ENCODE data around the gene ERMAP. TPM values are rescaled to one million over a fixed set of nuclear protein-coding genes. Genes with fewer than 3 reads are reported as not detected.

The ERMAP gene
- polyA plus RNA-seq, 4 donors, result 3.8 to 24.7 (median 6.8) TPM

DNA sequence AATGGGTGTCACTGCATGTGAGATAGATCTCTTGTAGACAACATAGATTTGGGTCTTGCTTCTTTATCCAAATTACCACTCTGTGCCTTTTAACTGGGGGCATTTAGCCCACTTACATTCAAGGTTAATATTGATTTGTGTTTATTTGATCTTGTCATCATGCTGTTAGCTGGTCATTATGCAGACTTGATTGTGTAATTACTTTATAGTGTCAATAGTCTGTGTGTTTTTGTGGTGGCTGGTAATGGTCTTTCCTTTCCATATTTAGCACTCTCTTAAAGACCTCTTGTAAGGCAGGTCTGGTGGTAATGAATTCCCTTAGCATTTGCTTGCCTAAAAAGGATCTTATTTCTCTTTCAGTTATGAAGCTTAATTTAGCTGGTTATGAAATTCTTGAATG lies 59.1 kb downstream of the ERMAP start:
- Histone ChIP-seq H3K4me1 (ENCODE audit: control insufficient read depth in 3 of 3, insufficient read depth in 2 of 3, low read depth in 1 of 3, low read length in 2 of 3) (no peaks in the 10 kb centered on the region), H3K9me3 (ENCODE audit: control insufficient read depth in 2 of 2, insufficient read depth in 1 of 2, low read depth in 1 of 2, low read length in 1 of 2) (peaks cover 0 to 12% of the 10 kb centered on the region in 2 donors), H3K27ac (ENCODE audit: low read depth in 1 of 3, low read length in 2 of 3) (no peak overlapping the region), H3K4me3 (ENCODE audit: low read depth in 1 of 3, low read length in 3 of 3) (no peak overlapping the region), H3K36me3 (ENCODE audit: control insufficient read depth in 3 of 3, insufficient read depth in 2 of 3, low read depth in 1 of 3, low read length in 3 of 3) (no peaks in the 10 kb centered on the region), H3K27me3 (ENCODE audit: control insufficient read depth in 3 of 3, insufficient read depth in 3 of 3, low read length in 3 of 3) (peaks cover 0 to 10% (median 8%) of the 10 kb centered on the region in 3 donors)
- DNase-seq (no peak), FAIRE-seq (no peak)

DNA sequence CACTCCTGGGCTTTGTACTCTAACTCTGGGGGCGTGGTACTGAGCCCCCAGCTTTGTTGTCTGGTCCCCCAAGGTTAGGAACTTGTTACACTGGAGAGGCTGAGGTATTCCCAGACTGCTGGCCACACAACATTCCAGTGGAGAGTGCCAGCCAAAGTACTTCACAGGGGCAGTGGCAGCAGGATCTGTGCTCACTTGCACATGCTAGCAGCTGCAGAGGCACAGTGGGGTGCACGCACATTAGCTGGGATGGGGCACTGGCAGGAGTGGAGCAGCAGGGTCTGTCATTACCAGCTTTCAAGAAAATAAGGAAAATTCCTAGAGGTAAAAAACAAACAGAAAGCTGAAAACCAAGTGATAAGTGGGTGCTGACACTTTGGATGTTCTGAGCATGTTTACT lies 60.5 kb downstream of the ERMAP start:
- H3K27me3 ChIP-seq (ENCODE audit: control insufficient read depth in 3 of 3, insufficient read depth in 3 of 3, low read length in 3 of 3), result peaks cover 0 to 11% (median 8%) of the 10 kb centered on the region in 3 donors
- no peak overlapping the region for H3K27ac ChIP-seq (ENCODE audit: low read depth in 1 of 3, low read length in 2 of 3)
- no peak for FAIRE-seq
- no peak for DNase-seq
- peaks cover 0 to 12% of the 10 kb centered on the region in 2 donors for H3K9me3 ChIP-seq (ENCODE audit: control insufficient read depth in 2 of 2, insufficient read depth in 1 of 2, low read depth in 1 of 2, low read length in 1 of 2)
- H3K4me3 ChIP-seq (ENCODE audit: low read depth in 1 of 3, low read length in 3 of 3), result no peak overlapping the region
- WGBS, 3 donors, result 20 to 63% (median 62%) methylated on average over 2 of the region's 2 CpGs
- no peaks in the 10 kb centered on the region for H3K36me3 ChIP-seq (ENCODE audit: control insufficient read depth in 3 of 3, insufficient read depth in 2 of 3, low read depth in 1 of 3, low read length in 3 of 3)
- H3K4me1 ChIP-seq (ENCODE audit: control insufficient read depth in 3 of 3, insufficient read depth in 2 of 3, low read depth in 1 of 3, low read length in 2 of 3), result no peaks in the 10 kb centered on the region

DNA sequence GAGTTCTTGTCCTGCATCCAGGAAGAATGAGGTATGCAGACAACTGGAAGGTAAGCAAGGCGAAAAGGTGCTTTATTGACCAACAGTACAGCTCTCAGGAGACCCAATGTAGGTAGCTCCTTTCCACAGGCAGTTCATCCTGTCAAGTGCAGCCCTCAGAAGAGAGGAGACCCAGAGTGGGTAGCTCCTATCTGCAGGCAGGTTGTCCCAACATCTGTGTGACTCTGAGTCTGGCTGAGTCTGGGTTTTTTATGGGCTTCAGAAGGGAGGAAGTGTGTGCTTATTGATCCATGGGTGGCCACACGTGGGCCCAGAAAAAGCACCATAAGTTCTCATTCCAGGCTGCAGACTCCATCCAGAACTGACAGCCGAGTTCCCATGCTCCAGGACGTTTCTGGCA lies 63.5 kb downstream of the ERMAP start:
- no peak for FAIRE-seq
- H3K4me3 ChIP-seq (ENCODE audit: low read depth in 1 of 3, low read length in 3 of 3), result no peak overlapping the region
- WGBS, 3 donors, result 54 to 75% (median 67%) methylated on average over 4 of the region's 4 CpGs

DNA sequence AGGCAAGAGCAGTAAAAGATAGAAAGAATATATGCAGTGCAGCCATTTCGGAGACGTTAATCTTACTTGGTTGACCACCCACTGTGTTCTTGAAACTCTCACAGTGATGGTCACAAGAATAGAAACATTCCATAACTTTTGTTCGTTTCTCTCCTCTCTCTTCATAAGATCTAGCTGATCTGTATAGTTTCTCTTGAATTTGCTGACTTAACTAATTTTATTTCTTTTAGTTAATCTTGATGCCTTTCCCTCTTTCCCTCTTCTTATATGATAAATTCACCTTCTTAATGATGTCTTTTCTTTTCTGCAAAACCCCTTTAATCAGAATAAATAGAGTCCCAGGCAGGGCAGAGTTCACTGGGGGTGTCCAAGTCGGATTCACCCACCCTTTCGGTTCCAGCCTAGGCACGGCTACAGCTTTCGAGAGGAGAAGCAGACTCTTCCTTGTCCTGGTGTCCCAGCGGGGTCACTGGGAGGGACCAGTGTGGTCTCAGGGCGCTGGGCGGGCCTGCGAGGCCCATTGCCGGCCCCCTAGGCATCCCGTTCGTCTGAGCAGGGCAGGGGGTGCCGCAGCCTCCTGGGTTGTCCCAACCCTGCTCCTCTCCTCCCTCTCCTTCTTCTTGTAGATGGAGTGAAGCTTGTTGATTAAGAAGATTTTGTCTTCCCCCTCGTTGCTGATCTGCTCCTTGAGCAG lies 69.3 kb downstream of the ERMAP start:
- FAIRE-seq, result no peak
- 74 to 81% (median 79%) methylated on average over 16 of the region's 16 CpGs for WGBS, 3 donors

More for the DNA sequence above, 63.5 kb downstream of the ERMAP start:
- H3K4me1 ChIP-seq (ENCODE audit: control insufficient read depth in 3 of 3, insufficient read depth in 2 of 3, low read depth in 1 of 3, low read length in 2 of 3), result no peaks in the 10 kb centered on the region
- H3K27ac ChIP-seq (ENCODE audit: low read depth in 1 of 3, low read length in 2 of 3), result no peak overlapping the region
- H3K36me3 ChIP-seq (ENCODE audit: control insufficient read depth in 3 of 3, insufficient read depth in 2 of 3, low read depth in 1 of 3, low read length in 3 of 3), result no peaks in the 10 kb centered on the region
- H3K9me3 ChIP-seq (ENCODE audit: control insufficient read depth in 2 of 2, insufficient read depth in 1 of 2, low read depth in 1 of 2, low read length in 1 of 2), result peaks cover 0 to 12% of the 10 kb centered on the region in 2 donors
- no peak for DNase-seq
- peaks cover 0 to 11% (median 8%) of the 10 kb centered on the region in 3 donors for H3K27me3 ChIP-seq (ENCODE audit: control insufficient read depth in 3 of 3, insufficient read depth in 3 of 3, low read length in 3 of 3)

DNA sequence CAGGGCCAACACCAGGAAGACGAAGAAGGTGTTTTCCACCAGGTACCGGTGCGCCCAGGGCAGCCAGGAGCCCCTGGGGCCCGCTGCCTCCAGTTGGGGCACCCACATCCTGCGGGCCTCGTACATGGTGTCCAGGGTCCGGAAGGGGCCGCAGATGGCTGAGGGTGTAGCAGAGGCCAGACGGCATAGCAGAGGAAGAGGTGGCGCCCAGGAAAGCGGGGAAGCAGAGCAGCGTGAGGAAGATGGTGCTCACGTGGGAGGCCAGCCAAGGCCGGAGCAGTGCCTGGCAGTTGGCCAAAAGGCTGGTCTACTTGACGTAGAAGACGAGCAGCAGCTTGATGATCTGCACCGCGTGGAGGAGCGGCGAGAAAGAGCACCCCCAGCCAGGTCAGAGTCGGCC lies 69.9 kb downstream of the ERMAP start:
- WGBS, 3 donors, result 74 to 76% (median 75%) methylated on average over 21 of the region's 21 CpGs
- no peaks in the 10 kb centered on the region for H3K9me3 ChIP-seq (ENCODE audit: control insufficient read depth in 2 of 2, insufficient read depth in 1 of 2, low read depth in 1 of 2, low read length in 1 of 2)
- DNase-seq (no peak), FAIRE-seq (no peak)
- H3K27ac ChIP-seq (ENCODE audit: low read depth in 1 of 3, low read length in 2 of 3), result no peak overlapping the region
- H3K4me1 ChIP-seq (ENCODE audit: control insufficient read depth in 3 of 3, insufficient read depth in 2 of 3, low read depth in 1 of 3, low read length in 2 of 3), result no peaks in the 10 kb centered on the region
- no peaks in the 10 kb centered on the region for H3K36me3 ChIP-seq (ENCODE audit: control insufficient read depth in 3 of 3, insufficient read depth in 2 of 3, low read depth in 1 of 3, low read length in 3 of 3)
- peaks cover 0 to 5% (median 2%) of the 10 kb centered on the region in 3 donors for H3K27me3 ChIP-seq (ENCODE audit: control insufficient read depth in 3 of 3, insufficient read depth in 3 of 3, low read length in 3 of 3)
- no peak overlapping the region for H3K4me3 ChIP-seq (ENCODE audit: low read depth in 1 of 3, low read length in 3 of 3)

More for the DNA sequence above, 69.3 kb downstream of the ERMAP start:
- H3K27ac ChIP-seq (ENCODE audit: low read depth in 1 of 3, low read length in 2 of 3), result no peak overlapping the region
- H3K9me3 ChIP-seq (ENCODE audit: control insufficient read depth in 2 of 2, insufficient read depth in 1 of 2, low read depth in 1 of 2, low read length in 1 of 2), result no peaks in the 10 kb centered on the region
- H3K27me3 ChIP-seq (ENCODE audit: control insufficient read depth in 3 of 3, insufficient read depth in 3 of 3, low read length in 3 of 3), result peaks cover 0 to 5% (median 0%) of the 10 kb centered on the region in 3 donors
- no peak overlapping the region for H3K4me3 ChIP-seq (ENCODE audit: low read depth in 1 of 3, low read length in 3 of 3)
- no peaks in the 10 kb centered on the region for H3K36me3 ChIP-seq (ENCODE audit: control insufficient read depth in 3 of 3, insufficient read depth in 2 of 3, low read depth in 1 of 3, low read length in 3 of 3)
- no peak for DNase-seq
- H3K4me1 ChIP-seq (ENCODE audit: control insufficient read depth in 3 of 3, insufficient read depth in 2 of 3, low read depth in 1 of 3, low read length in 2 of 3), result no peaks in the 10 kb centered on the region

DNA sequence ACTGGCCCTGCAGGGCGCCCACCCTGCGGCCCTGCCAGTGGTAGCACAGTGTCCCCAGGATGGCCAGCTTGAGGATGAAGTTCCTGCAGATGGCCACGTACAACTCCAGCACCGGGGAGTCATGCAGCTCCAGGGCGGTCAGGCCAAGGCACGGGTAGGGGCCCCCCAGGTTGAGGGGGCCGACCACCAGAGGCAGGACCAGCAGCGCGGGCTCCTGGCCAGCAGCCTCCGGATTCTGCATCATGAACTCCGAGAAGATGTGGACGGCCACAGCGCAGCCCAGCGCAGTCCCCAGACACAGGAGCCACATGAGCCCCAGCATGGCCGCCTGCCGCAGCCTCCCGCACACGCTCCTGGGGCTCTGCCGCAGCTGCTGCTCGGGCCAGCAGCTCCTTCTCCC lies 70.4 kb downstream of the ERMAP start:
- Histone ChIP-seq H3K4me1 (ENCODE audit: control insufficient read depth in 3 of 3, insufficient read depth in 2 of 3, low read depth in 1 of 3, low read length in 2 of 3) (no peaks in the 10 kb centered on the region), H3K27ac (ENCODE audit: low read depth in 1 of 3, low read length in 2 of 3) (no peak overlapping the region), H3K36me3 (ENCODE audit: control insufficient read depth in 3 of 3, insufficient read depth in 2 of 3, low read depth in 1 of 3, low read length in 3 of 3) (no peaks in the 10 kb centered on the region), H3K9me3 (ENCODE audit: control insufficient read depth in 2 of 2, insufficient read depth in 1 of 2, low read depth in 1 of 2, low read length in 1 of 2) (no peaks in the 10 kb centered on the region), H3K4me3 (ENCODE audit: low read depth in 1 of 3, low read length in 3 of 3) (no peak overlapping the region), H3K27me3 (ENCODE audit: control insufficient read depth in 3 of 3, insufficient read depth in 3 of 3, low read length in 3 of 3) (peaks cover 0 to 5% (median 2%) of the 10 kb centered on the region in 3 donors)
- 91 to 95% (median 94%) methylated on average over 17 to 20 of the region's 20 CpGs for WGBS, 3 donors
- FAIRE-seq, result no peak
- no peak for DNase-seq

DNA sequence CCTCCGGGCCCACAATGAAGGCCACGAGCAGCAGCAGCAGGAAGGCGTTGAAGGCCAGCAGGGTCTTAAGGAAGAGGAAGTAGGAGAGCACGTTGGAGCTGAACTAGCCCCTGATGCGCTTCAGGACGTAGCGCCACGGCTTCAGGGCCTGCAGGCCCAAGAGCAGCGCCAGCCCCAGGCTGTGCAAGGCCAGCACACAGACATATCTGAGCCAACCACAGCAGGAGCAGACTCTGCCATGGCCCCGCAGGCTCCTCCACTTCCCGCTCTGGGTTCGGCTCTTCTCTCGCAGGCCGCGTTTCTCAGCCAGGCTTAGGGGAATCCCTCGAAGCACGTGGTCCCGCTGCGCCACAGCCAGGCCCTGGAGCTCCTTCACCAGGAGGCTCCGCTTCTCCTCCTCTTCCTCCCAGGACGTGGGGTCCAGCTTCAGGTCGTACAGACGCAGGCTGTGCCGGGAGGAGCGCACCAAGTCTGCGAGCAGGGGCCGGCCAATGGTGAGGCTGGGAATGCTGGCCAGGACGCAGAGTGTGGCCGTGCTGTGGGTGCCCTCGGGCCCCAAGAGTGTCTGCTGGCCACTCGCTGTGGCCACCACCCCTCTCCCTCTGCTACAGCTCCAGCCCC lies 71.2 kb downstream of the ERMAP start:
- no peak for DNase-seq
- Histone ChIP-seq H3K4me1 (ENCODE audit: control insufficient read depth in 3 of 3, insufficient read depth in 2 of 3, low read depth in 1 of 3, low read length in 2 of 3) (no peaks in the 10 kb centered on the region), H3K27ac (ENCODE audit: low read depth in 1 of 3, low read length in 2 of 3) (no peak overlapping the region), H3K36me3 (ENCODE audit: control insufficient read depth in 3 of 3, insufficient read depth in 2 of 3, low read depth in 1 of 3, low read length in 3 of 3) (no peaks in the 10 kb centered on the region), H3K9me3 (ENCODE audit: control insufficient read depth in 2 of 2, insufficient read depth in 1 of 2, low read depth in 1 of 2, low read length in 1 of 2) (no peaks in the 10 kb centered on the region), H3K4me3 (ENCODE audit: low read depth in 1 of 3, low read length in 3 of 3) (no peak overlapping the region), H3K27me3 (ENCODE audit: control insufficient read depth in 3 of 3, insufficient read depth in 3 of 3, low read length in 3 of 3) (peaks cover 0 to 5% (median 2%) of the 10 kb centered on the region in 3 donors)
- 89 to 91% (median 90%) methylated on average over 30 to 31 of the region's 31 CpGs for WGBS, 3 donors
- no peak for FAIRE-seq

DNA sequence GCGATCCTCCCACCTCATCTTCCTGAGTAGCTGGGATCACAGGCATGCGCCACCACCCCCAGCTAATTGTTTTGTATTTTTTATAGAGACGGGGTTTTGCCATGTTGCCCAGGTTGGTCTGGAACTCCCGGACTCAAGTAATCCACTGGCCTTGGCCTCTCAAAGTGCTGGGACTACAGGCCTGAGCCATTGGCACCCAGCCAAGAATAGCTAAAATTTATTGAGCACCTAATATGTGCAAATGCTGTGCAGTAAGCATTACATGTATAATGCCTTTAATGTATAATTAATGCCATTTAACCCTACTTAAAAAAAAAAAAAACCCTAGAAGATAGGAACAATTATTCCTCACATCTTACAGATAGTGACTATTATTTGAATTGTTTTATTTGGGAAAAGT lies 72.3 kb downstream of the ERMAP start:
- Histone ChIP-seq H3K9me3 (ENCODE audit: control insufficient read depth in 2 of 2, insufficient read depth in 1 of 2, low read depth in 1 of 2, low read length in 1 of 2) (no peaks in the 10 kb centered on the region), H3K4me3 (ENCODE audit: low read depth in 1 of 3, low read length in 3 of 3) (no peak overlapping the region), H3K27me3 (ENCODE audit: control insufficient read depth in 3 of 3, insufficient read depth in 3 of 3, low read length in 3 of 3) (peaks cover 0 to 5% (median 2%) of the 10 kb centered on the region in 3 donors), H3K27ac (ENCODE audit: low read depth in 1 of 3, low read length in 2 of 3) (no peak overlapping the region), H3K36me3 (ENCODE audit: control insufficient read depth in 3 of 3, insufficient read depth in 2 of 3, low read depth in 1 of 3, low read length in 3 of 3) (no peaks in the 10 kb centered on the region), H3K4me1 (ENCODE audit: control insufficient read depth in 3 of 3, insufficient read depth in 2 of 3, low read depth in 1 of 3, low read length in 2 of 3) (no peaks in the 10 kb centered on the region)
- WGBS, 3 donors, result 84 to 91% (median 91%) methylated on average over 4 of the region's 4 CpGs
- DNase-seq, result no peak
- FAIRE-seq, result no peak
